ENCODE measurements around the gene GRPEL1. TPM values are rescaled to one million over a fixed set of nuclear protein-coding genes. Genes with fewer than 3 reads are reported as not detected.

GRPEL1 gene
- total RNA-seq, 2 donors from 2014 or later = 29.5 to 36.0 TPM

DNA sequence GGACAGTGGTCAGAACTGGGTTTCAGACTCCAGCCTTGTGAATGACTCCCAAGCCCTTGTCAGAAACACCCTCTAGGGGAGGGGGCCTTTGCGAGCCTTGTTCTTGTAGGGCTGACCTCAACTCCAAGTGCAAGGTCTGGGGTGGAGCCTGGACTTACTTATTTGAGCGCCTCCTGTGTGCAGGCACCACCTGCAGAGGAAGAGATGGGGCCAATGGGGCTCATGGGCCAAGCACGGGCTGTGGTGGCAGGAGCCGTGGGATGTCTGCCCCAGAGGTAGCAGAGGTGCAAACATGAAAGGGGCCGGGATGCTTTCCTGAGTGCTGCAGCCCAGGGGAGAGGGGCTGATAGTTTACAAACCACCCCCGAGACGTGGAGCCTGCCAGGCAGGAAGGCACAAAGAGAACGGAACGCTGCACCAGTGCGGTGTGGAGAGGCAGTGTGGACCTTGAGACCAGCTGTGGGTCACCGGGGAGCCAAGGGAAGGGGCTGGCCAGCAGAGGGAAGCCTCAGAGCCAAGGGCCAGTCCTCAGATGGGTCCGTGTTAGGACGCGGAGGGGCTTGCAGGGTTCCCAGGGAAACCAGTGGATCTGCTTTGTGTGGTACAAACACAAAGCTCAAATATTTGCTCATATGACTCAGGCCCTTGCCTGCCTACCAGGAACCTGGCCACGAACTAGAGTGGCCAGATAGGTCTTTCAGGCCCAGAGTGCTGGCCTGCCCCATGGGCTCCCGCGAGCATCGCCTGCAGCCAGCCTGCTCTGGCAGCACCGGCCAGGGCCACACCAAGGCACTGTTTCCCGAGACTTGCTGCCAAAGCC is 33.4 kb downstream of the GRPEL1 start:
- intact Hi-C loops (cut with DNase I, micrococcal nuclease) = no loop called here
- ATAC-seq (peak; percentile 59), DNase-seq (no peak)

DNA sequence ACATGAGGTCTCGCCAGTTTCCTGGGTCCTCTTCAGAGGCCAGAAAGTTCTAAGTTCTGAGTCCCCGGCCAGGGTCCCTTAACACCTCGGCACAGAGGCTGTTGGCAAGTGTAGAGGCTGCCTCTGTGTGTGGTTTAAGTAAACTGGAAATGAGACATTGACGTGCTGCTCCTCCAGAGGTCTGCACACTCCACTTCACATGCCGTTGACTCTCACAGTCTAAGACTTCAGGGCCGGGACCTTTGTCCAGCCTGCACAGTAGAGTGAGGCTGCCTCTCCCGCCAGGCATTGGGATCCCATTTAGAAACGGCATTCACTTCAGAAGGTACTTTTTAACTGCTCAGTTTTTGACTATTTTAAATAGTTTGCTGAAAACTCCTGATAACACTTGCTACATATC is 35.3 kb downstream of the GRPEL1 start:
- DNase-seq (no peak), ATAC-seq (no peak)
- intact Hi-C loops (cut with DNase I, micrococcal nuclease) = no loop called here

DNA sequence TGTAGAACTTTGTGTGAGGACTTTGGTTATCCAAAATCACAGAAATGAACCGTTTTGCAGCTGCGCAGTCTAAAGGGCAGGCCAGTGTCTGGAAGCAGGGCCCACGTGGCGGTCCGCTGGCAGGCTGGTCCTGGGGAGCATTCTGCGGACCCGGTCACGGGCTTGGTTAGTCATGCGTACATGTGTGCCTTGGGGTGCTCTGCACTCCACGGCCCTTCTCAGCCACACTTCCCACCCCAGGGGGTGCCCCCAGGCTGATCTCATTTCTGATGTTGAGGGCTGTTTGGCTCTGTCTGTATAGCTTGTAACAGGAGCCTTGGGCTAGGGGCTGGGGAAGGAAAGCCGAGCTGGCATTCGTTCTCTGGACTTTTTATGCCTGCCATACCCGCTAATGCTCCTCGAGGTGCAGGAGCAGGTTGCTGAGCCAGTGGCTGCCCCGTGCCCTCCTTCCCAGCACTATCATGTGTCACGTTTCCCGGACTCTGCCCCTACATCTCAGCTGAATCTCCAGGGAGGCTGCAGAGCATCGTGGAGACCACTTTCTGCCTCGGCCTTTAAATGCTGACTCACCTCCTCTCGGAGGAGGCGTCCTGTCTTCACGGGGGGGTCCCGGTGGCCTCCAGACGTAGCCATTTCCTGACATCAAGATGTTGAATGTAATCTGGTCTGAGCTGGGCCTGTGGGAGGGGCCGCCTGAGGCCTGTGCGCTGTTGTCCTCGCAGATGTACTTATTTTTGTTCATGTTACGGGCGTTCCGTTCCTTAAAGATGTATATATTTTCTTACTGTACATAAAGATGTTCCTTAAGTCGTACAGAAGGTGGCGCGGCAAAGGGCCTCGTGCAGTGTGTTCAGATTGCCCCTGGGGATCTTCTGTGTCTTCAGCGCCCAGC is 36.1 kb downstream of the GRPEL1 start:
- intact Hi-C loops (cut with DNase I, micrococcal nuclease) = no loop called here
- ATAC-seq (no peak), DNase-seq (no peak)

DNA sequence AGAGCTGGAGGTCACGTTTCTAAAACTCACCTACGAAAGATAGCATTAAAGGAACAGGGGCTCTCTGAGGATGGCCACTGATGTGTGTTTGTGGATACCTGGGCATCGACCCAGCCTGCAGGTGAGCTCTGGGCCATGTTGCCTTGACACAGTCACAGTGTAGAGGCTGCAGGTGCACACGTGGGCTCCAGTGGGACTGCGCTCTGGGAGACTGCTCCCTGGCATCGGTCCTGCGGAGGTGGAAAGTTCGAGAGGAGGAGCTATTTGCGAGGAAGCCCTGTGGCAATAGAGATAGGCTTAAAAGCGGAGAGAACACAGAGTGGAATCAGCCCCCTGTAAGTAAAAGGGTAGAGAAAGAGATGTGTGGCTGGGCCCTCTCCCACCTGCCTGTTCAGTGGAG is 37.0 kb downstream of the GRPEL1 start:
- no peak for ATAC-seq
- intact Hi-C loops (cut with DNase I, micrococcal nuclease) = no loop called here
- DNase-seq = no peak

DNA sequence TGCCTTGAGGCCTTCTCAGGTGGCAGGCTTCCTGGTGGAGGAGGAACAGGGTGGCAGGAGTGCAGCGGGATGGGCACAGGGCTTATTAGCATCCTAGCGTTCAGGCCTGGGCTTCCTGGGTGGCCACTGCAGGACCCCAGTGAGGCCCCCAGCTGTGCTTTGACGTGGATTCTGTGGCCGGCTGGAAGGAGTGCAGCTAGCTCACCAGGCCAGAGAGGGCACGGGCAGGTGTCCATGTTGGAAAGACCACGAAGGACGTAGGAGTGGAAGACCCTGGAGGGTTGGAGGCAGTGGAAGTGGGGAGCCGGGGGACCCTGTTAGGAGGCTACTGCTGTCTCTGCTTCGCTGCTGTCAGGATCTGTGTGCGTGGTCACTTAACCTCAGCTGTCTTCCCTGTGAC is 37.9 kb downstream of the GRPEL1 start:
- intact Hi-C loops (cut with DNase I, micrococcal nuclease) = no loop called here
- no peak for ATAC-seq
- DNase-seq = no peak

DNA sequence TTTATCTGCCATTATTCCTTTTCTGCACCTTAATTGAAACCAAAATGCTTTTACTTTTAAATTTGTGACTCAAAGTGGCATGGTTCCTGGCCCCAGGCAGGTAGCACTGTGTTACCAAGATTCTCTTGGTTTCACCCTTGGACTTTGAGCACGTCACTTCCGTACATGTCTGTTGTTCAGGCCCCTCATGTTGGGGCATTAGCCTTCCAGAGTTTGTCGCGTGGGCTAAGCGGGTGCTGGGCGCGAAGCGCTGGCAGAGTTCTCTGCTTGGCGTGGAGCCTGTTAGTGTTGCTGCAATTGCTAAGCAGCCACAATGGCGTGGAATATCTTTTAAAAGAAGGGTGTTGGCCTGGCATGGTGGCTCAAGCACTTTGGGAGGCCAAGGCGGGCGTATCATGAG is 38.7 kb downstream of the GRPEL1 start:
- intact Hi-C loops (cut with DNase I, micrococcal nuclease) = no loop called here
- no peak for ATAC-seq
- no peak for DNase-seq

DNA sequence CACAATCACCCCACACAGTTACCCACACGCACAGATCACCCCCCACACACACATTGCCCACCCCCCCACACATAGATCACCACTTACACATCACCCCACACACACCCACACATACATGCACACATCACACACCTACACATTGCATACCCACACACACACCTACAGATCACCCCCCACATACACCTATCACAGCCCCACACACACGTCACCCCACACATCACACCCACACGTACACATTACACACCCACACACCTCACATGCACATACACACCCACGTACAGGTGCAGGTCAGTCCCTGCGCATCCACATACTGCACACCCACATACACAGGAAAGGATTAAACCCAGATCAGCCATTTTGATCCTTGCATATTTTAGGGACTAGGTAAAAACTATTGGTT is 40.0 kb downstream of the GRPEL1 start:
- ATAC-seq (no peak), DNase-seq (no peak)
- intact Hi-C loops (cut with DNase I, micrococcal nuclease) = no loop called here

DNA sequence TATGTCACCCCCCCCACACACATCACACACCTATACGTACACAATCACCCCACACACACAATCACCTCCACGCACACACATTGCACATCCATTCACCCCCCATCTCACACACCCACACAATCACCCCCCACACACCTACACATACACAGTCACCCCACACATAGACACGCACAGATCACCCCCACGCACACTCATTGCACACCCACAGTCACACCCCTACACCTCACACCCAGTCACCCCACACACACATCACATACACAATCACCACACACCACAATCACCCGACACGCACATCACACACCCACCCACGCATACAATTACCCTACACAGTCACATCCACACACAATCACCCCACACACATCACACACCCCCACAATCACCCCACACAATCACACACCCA is 40.6 kb downstream of the GRPEL1 start:
- DNase-seq (no peak), ATAC-seq (no peak)
- intact Hi-C loops (cut with DNase I, micrococcal nuclease) = no loop called here

DNA sequence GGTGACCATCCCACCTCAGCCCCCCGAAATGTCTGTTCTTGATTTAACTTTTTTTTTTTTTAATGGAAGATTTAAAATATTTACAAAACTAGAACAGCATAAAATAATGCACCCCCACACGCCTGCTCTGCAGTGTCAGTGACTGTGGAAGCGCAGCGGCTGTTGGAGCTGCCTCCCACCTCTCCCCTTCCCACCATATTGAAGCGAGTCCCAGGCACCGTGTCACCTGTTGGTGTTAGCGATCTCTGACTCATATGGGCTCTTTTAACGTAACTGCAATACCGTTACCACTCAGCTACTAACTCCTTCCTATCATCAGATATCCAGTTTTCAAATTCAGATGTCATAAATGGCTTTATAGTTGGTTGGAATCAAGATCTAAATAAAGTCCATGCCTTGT is 41.8 kb downstream of the GRPEL1 start:
- DNase-seq = no peak
- no peak for ATAC-seq
- intact Hi-C loops (cut with DNase I, micrococcal nuclease) = no loop called here

DNA sequence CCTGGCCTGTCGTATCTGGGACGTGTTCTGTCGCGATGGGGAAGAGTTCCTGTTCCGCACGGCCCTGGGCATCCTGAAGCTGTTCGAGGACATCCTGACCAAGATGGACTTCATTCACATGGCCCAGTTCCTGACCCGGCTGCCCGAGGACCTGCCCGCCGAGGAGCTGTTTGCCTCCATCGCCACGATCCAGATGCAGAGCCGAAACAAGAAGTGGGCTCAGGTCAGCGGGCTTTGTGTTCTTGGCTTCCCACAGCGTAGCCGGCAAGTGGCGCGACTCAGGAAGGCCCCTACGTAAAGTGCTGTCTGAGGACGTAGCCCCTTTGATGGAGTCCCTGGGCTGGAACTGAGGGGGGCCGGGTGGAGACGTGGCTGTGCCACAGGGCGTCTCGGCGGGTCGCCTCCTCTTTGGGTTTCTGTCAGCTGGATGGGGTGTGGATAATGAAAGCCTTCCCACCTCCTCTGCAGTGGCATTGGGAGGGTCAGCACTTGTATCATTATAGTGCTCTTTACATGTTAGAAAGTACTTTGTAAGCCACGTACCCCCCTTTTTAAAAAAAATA is 42.7 kb downstream of the GRPEL1 start:
- intact Hi-C loops (cut with DNase I, micrococcal nuclease) = no loop called here
- DNase-seq = no peak
- no peak for ATAC-seq

DNA sequence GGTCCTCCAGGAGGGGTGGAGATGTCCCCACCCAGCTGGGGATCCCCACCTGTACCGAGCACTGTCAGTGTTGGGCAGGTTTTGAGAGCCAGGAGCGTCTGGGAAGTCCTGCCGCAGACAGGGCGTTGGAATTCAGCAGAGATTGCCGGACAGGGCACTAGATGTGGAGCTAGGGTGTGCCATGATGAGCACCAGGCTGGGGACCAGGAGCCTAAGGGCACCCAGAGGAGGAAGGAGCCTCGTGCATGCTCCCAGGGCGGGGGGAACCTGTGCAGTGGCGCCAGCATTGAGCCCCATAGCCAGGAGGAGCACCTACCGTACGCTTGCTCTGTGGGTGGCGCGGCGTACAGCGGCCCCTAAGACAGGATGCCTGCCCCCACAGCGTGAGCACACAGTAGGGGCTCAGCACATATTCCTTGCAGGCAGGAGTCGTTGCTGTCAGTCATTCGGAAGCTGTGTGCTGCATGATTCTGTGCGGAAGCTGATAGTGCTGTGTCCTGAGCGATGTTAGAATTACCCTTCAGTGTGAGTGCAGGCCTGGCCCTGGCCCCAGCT is 43.5 kb downstream of the GRPEL1 start:
- no peak for ATAC-seq
- intact Hi-C loops (cut with DNase I, micrococcal nuclease) = no loop called here

DNA sequence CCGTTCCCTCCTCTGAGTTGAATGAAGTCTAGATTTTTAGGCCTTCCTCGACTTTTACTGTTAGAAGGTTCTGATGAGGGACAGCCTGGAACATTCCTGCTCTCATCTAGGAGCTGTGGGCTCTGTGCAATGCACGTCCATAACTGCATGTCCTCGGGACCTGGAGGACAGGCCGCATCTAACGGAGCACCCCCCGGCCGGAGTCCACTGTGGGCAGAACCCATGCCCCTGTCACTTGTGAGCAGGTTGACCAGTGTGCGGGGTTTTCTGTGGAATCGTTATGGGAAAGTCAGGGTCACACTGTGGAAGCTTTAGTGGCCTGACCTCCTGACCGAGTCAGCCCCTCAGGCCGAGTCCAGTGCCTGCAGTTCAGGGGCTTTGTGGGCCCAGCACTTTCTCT is 44.0 kb downstream of the GRPEL1 start:
- ATAC-seq (no peak), DNase-seq (no peak)
- intact Hi-C loops (cut with DNase I, micrococcal nuclease) = no loop called here

More for the DNA sequence above, 43.5 kb downstream of the GRPEL1 start:
- no peak for DNase-seq

DNA sequence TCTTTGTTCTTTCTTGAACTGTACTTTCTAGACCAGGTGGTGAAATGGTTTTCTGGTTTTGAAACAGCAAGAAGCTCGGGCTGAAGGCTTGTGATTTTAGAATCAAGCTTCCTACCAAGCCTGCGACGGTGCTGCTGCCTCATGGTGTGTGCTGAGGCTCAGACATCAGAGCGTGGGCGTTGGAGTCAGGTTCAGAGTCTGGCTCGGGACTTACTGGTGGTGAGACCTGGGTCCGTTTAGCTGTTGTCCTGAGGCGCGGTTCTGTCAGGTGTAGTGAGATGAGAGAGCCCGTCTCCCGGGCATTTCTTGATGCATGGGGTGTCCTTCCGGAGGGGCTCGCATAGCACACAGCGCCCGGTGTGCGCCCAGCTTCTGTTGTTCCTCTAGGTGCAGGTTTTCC is 44.4 kb downstream of the GRPEL1 start:
- intact Hi-C loops (cut with DNase I, micrococcal nuclease) = no loop called here
- DNase-seq (no peak), ATAC-seq (no peak)

DNA sequence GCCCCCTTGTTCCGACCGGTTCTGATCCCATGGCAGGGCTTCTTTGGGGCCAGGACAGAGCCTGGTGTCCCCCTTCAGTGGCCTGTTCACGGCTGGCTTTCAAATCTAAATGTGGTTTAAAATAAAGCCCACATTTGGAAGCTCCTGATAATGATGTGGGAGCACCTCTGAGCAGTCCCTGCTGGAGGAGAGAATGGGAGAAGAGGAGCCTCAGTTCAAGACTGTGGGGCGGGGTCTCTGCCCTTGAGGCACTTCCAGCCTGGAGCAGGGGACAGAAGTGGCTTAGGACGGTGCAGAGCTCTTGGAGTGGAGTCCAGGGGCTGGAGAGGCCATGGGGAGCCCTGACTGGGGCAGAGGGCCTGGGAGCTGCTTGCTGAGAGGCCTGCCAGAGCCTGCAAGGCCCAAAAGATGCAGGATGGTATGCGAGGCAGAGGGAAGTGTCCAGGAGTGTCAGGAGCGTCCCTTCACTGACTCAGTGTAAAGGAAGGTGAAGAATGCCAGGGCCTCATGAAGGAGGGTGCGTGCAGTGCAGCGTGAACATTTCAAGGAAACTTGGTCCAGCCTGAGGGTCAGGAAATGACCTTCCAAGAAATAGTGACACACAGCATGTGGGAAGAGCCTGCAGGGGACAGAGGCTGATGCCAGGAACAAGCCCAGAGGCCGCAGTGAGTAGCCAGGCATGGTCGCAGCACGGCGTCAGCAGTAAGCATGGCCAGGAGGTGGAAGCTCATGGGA is 45.8 kb downstream of the GRPEL1 start:
- no peak for ATAC-seq
- intact Hi-C loops (cut with DNase I, micrococcal nuclease) = no loop called here
- DNase-seq = no peak

DNA sequence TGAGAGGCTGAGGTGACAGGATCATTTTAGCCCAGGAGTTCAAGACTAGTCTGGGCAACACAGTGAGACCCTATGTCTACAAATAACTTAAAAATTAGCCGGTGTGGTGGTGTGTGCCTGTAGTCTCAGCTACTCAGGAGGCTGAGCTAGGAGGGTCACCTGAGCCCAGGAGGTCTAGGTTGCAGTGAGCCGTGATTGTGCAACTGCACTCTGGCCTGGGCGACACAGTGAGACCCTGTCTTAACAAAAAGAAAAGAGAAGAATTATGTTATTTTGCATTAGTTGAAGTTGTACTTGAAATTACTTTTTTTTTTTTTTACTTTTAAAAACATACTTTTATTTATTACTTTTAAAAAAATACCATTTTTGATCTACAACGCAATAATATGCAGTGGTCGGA is 46.5 kb downstream of the GRPEL1 start:
- ATAC-seq (no peak), DNase-seq (no peak)
- intact Hi-C loops (cut with DNase I, micrococcal nuclease) = no loop called here

DNA sequence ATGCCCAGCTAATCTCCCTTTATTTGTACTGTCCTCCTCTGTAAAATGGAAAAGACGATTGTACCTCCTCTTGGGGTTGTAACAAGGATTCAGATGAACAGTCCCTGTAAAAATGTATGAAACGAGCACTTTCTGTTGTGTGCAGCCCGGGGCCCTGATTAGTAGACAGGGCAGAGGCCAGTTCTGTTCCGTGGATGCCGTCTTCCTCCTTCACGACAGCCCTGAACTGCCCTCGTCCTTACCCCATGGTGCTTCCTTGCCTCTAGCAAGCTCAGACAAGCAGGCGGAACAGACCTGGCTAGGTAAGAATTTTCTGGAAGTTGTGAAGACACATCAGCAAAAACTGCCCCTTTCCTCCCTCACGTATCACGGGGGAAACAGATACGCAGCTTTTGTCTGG is 47.0 kb downstream of the GRPEL1 start:
- DNase-seq = no peak
- no peak for ATAC-seq
- intact Hi-C loops (cut with DNase I, micrococcal nuclease) = no loop called here

DNA sequence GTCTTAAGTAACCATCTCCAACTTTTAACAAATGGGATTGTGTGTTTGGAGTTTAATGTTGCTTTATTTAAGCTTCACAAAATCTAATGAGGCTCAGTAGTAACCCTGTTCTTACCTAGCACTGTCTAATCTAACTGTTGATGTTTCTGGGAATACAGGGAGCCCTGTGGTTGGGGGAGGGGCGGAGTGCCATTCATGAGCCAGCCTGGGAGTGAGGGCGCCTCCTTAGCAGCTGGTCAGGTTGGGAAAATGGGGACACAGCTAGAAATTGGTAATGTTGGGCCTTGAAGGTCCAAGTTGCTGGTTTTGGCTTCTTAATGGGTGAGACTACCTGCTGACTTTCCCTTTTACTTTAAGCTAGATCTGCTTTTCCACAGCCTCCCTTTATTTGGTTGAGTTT is 47.6 kb downstream of the GRPEL1 start:
- intact Hi-C loops (cut with DNase I, micrococcal nuclease) = no loop called here
- no peak for ATAC-seq
- DNase-seq = no peak

DNA sequence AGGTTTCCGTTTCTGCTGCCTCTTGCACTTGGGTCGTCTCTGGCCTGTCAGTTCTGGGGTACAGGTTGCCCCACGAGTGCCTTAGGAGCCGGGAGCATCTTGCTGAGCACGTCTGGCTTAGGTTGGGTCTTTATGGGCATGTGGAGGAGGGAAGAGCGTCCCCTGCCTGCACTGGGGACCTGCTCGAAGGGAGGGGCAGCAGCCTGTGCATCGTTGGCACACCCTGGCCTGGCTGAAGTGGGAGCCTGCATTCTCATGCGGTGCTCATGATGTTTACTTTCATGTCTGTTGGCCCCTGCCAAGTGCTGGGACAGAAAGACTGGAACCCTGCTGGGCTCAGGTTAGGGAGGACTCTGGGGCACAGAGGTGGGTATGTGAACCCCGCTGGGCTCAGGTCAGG is 48.5 kb downstream of the GRPEL1 start:
- ATAC-seq (no peak), DNase-seq (no peak)
- intact Hi-C loops (cut with DNase I, micrococcal nuclease) = no loop called here

DNA sequence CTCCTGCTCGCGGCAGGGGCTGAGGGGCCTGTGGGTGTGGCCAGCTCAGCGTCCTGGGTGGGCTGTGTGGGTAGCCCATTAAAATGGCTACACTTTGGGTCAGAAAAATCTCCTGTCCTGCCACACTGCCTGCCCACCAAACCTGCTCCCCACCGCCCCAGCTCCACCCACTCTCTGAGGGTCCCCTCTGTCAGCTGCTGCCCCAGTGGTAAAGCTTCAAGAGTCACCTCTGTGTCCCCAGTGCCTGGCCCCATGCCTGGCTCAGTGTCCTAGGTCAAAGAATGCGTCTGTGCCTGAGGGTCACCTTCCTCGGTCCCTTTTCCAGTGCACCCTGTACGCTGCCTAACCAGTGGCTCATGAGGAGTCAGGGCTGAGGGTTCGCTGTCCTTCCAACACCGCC is 49.6 kb downstream of the GRPEL1 start:
- ATAC-seq (no peak), DNase-seq (no peak)
- intact Hi-C loops (cut with DNase I, micrococcal nuclease) = no loop called here
